ENCODE results near the gene RPS6KA2. TPM values are rescaled to one million over a fixed set of nuclear protein-coding genes. Genes with fewer than 3 reads are reported as not detected.

Gene RPS6KA2
- total and polyA plus RNA-seq, 4 experiments from 2014 or later: 1.1 to 10.6 (median 6.6) TPM

DNA sequence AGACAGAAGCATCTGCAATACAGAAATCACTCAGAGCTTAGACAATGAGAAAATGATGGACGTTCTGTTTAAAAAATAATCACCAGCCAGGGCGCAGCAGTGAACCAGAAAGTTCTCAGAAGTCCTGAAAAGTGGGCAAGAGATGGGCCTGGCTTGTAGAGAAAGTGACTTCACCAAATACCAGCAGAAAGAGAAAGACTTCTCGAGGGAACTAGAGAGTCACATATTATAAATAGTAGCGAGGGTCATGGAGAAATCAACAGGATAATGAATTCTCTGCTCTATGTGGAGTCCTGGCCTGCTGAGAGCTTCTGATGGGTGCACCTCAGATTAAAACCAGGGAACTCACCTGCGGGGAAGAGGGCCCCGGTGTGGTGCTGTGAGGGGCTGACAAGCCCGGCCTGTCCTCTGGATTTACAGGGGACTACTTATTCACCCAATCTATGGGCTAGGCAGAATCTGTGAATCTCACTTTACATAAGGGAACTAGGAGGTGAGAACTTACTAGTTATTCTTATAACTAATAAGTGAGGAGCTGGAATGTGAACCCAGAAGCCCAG is 35.0 kb downstream of the RPS6KA2 start:
- no peaks in the 10 kb centered on the region for H3K9me3 ChIP-seq (ENCODE audit: control insufficient read depth in 1 of 2, low read length in 2 of 2)
- Mint-ChIP-seq H3K4me1 (peaks cover 0 to 1% (median 0%) of the 10 kb centered on the region in 4 donors), H3K4me3 (no peak overlapping the region), H3K27me3 (peaks cover 0 to 3% of the 10 kb centered on the region in 2 donors), H3K36me3 (peaks cover 0 to 5% of the 10 kb centered on the region in 2 donors), H3K9me3 (no peaks in the 10 kb centered on the region), H3K27ac (no peak overlapping the region)
- H3K27ac ChIP-seq (ENCODE audit: low read depth, low read length): no peak overlapping the region
- no peaks in the 10 kb centered on the region for H3K36me3 ChIP-seq (ENCODE audit: insufficient read depth, low read length)
- ChIA-PET CTCF (ENCODE audit: partially characterized antibody) (no interaction called here), POLR2A (ENCODE audit: partially characterized antibody) (interaction anchor here (0.6 kb wide), 1 partner anchor 34 kb away, joined by 3 read pairs; no protein-coding TSS in a partner anchor)
- no peaks in the 10 kb centered on the region for H3K27me3 ChIP-seq (ENCODE audit: insufficient read depth, low read length)
- H3K4me3 ChIP-seq (ENCODE audit: low read length in 2 of 2): no peak overlapping the region
- intact Hi-C loops (cut with micrococcal nuclease): no loop called here
- DNase-seq: no peak
- H3K4me1 ChIP-seq (ENCODE audit: insufficient read depth, low read length): no peaks in the 10 kb centered on the region

DNA sequence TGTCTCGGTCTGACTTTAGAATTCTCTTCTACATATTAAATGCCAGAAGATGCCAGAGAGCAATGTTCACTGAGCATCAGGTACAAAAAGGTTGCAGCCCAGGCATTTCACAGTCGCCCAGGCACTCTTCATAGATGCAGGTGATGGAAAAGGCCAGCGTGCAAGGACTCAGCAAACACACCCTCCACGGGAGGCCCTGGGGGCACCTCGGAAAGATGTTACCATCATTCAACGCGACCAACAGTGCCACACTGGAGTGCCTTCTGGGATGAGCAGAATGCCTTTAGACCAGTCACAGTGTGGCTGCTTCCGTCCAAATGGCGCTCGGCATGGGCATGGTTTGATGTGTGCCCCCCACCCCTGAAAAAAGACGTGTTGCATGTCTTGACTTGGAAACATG is 36.0 kb downstream of the RPS6KA2 start:
- POLR2A ChIA-PET (ENCODE audit: partially characterized antibody): no interaction called here
- H3K4me3 Mint-ChIP-seq: no peak overlapping the region
- peaks cover 0 to 1% of the 10 kb centered on the region in 2 donors for H3K27me3 Mint-ChIP-seq
- intact Hi-C loops (cut with micrococcal nuclease): no loop called here
- no peak for DNase-seq
- no peaks in the 10 kb centered on the region for H3K36me3 Mint-ChIP-seq
- peaks cover 0 to 1% (median 0%) of the 10 kb centered on the region in 4 donors for H3K4me1 Mint-ChIP-seq
- CTCF ChIA-PET (ENCODE audit: partially characterized antibody): no interaction called here
- H3K27me3 ChIP-seq (ENCODE audit: insufficient read depth, low read length): no peaks in the 10 kb centered on the region
- no peaks in the 10 kb centered on the region for H3K36me3 ChIP-seq (ENCODE audit: insufficient read depth, low read length)
- no peaks in the 10 kb centered on the region for H3K4me1 ChIP-seq (ENCODE audit: insufficient read depth, low read length)
- H3K9me3 ChIP-seq (ENCODE audit: control insufficient read depth in 1 of 2, low read length in 2 of 2): no peaks in the 10 kb centered on the region
- no peak overlapping the region for H3K27ac ChIP-seq (ENCODE audit: low read depth, low read length)
- no peak overlapping the region for H3K4me3 ChIP-seq (ENCODE audit: low read length in 2 of 2)
- H3K9me3 Mint-ChIP-seq: no peaks in the 10 kb centered on the region
- no peak overlapping the region for H3K27ac Mint-ChIP-seq

DNA sequence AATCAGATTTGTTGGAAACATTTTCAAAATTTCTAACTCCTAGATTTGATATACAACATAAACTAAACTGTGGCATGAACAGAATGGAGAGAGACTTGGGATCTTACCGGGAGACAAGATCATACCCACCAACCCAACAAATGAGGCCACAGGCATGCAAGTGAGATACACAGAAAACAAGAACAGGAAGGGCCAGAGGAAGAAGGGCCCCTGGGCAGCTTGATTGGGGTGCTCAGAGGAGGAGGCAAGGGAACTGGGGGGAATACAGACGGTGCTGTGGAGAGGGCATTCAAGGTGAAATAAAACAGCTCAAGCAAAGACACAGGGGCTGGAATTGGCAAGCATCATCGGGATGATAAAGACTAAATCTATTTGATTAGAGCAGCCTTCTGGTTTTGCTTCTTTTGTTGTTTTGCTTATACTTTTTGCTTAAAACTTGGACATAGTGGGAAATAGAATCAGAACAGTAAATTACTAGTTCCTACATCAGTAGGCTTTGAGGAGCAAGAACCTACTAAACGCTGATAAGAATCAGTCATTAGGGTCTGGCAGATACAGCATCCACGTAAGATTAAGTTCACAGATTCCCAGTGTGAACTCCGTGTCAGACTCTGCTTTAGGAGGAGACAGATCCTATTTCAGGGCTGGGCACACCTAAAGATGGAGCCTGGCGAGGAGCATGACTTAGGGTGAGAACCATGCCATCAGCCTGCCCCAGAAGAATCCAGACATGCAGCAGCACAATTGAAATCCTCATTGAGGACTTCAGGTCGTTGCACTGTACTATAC is 37.1 kb downstream of the RPS6KA2 start:
- intact Hi-C loops (cut with micrococcal nuclease): no loop called here
- CTCF ChIA-PET (ENCODE audit: partially characterized antibody): no interaction called here
- peak overlapping the region in 2 of 7 donors; percentile 17 to 43 for H3K27ac Mint-ChIP-seq
- Histone ChIP-seq H3K9me3 (ENCODE audit: control insufficient read depth in 1 of 2, low read length in 2 of 2) (no peaks in the 10 kb centered on the region), H3K4me3 (ENCODE audit: low read length in 2 of 2) (no peak overlapping the region), H3K27ac (ENCODE audit: low read depth, low read length) (no peak overlapping the region), H3K4me1 (ENCODE audit: insufficient read depth, low read length) (no peaks in the 10 kb centered on the region), H3K27me3 (ENCODE audit: insufficient read depth, low read length) (no peaks in the 10 kb centered on the region), H3K36me3 (ENCODE audit: insufficient read depth, low read length) (no peaks in the 10 kb centered on the region)
- H3K4me1 Mint-ChIP-seq: peaks cover 0 to 1% (median 0%) of the 10 kb centered on the region in 4 donors
- peaks cover 0 to 1% of the 10 kb centered on the region in 2 donors for H3K27me3 Mint-ChIP-seq
- no peak for DNase-seq
- H3K9me3 Mint-ChIP-seq: no peaks in the 10 kb centered on the region
- POLR2A ChIA-PET (ENCODE audit: partially characterized antibody): no interaction called here
- no peaks in the 10 kb centered on the region for H3K36me3 Mint-ChIP-seq
- H3K4me3 Mint-ChIP-seq: no peak overlapping the region

DNA sequence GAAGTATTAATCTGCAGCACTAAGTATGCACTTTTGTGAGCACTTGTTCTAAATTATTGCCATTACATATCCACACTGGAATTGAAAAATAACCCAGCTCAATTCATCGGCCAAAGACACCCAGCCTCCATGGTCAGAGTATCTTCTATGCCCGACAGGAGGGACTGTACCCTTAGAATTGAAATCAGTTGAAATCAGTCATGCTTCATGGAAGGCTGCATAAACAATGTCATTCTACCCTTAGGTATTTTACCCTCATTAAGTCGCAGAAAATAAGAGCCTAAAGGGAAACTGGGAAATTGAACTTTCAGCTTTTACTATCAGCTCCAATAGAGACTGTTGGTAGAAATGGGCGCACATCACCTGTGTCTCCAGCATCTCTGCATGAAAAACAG is 37.7 kb downstream of the RPS6KA2 start:
- H3K27me3 Mint-ChIP-seq: peaks cover 0 to 1% of the 10 kb centered on the region in 2 donors
- no peaks in the 10 kb centered on the region for H3K36me3 ChIP-seq (ENCODE audit: insufficient read depth, low read length)
- DNase-seq: no peak
- no peak overlapping the region for H3K4me3 Mint-ChIP-seq
- ChIA-PET CTCF (ENCODE audit: partially characterized antibody) (no interaction called here), POLR2A (ENCODE audit: partially characterized antibody) (interaction anchor here (1.0 kb wide), 1 partner anchor 34 kb away, joined by 3 read pairs; no protein-coding TSS in a partner anchor)
- intact Hi-C loops (cut with micrococcal nuclease): no loop called here
- H3K27ac ChIP-seq (ENCODE audit: low read depth, low read length): no peak overlapping the region
- no peak overlapping the region for H3K4me3 ChIP-seq (ENCODE audit: low read length in 2 of 2)
- peaks cover 0 to 1% (median 0%) of the 10 kb centered on the region in 4 donors for H3K4me1 Mint-ChIP-seq
- no peaks in the 10 kb centered on the region for H3K4me1 ChIP-seq (ENCODE audit: insufficient read depth, low read length)
- peak overlapping the region in 1 of 7 donors; percentile 17 for H3K27ac Mint-ChIP-seq
- H3K27me3 ChIP-seq (ENCODE audit: insufficient read depth, low read length): no peaks in the 10 kb centered on the region
- H3K36me3 Mint-ChIP-seq: no peaks in the 10 kb centered on the region
- no peaks in the 10 kb centered on the region for H3K9me3 ChIP-seq (ENCODE audit: control insufficient read depth in 1 of 2, low read length in 2 of 2)
- H3K9me3 Mint-ChIP-seq: no peaks in the 10 kb centered on the region

DNA sequence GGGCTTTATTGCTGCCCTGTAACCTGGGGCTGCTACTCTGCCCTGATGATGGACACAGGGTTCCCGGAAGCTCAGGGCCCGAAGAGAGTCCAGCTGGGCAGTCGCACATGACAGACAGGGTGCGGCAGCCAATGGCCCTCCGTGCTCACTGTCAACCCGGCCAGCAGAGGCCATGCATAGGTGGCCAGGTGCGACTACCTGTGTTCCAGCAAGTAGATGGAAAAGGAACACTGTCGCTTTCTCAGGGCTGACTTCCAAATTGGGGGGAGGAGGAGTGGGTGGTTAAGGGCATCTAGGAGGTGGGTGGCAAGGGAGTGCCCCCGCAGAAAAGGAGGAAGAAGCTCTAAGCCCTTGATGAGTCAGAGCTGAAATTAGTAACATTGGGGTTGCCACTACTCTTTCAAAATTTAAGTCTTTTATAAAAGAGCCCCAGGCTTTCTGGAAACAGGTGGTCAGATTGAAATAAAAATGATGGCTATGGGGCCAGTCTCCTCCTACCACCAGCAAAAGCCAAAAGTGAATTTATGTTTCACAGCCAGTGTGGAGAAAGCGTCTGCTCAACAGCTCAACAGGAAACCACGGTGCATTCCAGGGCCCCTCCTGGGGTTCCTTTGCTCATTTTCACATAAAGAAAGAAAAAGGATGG is 38.2 kb downstream of the RPS6KA2 start:
- H3K27ac ChIP-seq (ENCODE audit: low read depth, low read length): no peak overlapping the region
- no peaks in the 10 kb centered on the region for H3K36me3 Mint-ChIP-seq
- CTCF ChIA-PET (ENCODE audit: partially characterized antibody): no interaction called here
- H3K27ac Mint-ChIP-seq: peak overlapping the region in 1 of 7 donors; percentile 64
- H3K36me3 ChIP-seq (ENCODE audit: insufficient read depth, low read length): no peaks in the 10 kb centered on the region
- H3K27me3 ChIP-seq (ENCODE audit: insufficient read depth, low read length): no peaks in the 10 kb centered on the region
- no peak overlapping the region for H3K4me3 ChIP-seq (ENCODE audit: low read length in 2 of 2)
- no peak for DNase-seq
- peaks cover 0 to 1% (median 0%) of the 10 kb centered on the region in 4 donors for H3K4me1 Mint-ChIP-seq
- no peak overlapping the region for H3K4me3 Mint-ChIP-seq
- no peaks in the 10 kb centered on the region for H3K9me3 Mint-ChIP-seq
- H3K9me3 ChIP-seq (ENCODE audit: control insufficient read depth in 1 of 2, low read length in 2 of 2): no peaks in the 10 kb centered on the region
- intact Hi-C loops (cut with micrococcal nuclease): no loop called here
- no peaks in the 10 kb centered on the region for H3K4me1 ChIP-seq (ENCODE audit: insufficient read depth, low read length)
- POLR2A ChIA-PET (ENCODE audit: partially characterized antibody): interaction anchor here (1.0 kb wide), 1 partner anchor 34 kb away, joined by 3 read pairs; no protein-coding TSS in a partner anchor
- peaks cover 0 to 1% of the 10 kb centered on the region in 2 donors for H3K27me3 Mint-ChIP-seq

DNA sequence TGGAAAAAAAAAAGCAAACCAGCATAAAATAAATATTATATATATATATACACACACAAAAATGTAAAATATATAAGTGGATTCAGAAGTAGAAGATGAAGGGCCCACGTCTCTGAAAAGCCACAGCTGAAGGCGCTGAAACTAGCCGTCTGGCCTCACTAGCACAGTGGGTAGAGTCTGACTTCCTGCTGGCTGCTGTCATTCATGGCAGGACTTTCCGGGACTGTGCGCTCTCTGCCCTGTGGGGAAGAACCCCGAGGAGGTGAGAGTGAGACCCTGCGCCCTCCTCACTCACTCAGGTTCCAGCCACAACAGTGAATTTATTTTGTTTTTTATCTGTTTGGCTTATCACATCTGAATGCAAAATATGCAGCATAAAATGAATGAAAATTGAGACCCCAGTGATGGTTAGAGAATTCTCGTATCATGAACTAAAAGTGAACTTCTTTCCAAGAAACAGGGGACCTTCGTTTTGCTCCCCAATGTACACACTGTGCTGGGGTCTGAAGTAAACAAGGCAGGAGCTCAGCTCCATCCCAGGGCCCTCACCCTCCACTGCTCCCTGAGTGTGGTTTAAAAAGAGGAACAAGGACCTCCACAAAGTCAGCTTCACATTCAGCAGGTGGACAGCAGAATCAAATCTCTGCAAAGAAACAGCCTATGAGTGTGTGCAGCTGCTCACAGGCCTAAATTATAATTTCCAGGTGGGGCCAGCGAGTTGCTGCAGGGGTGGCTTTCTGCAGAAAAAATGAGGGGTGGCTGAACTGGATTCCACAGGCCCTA is 39.2 kb downstream of the RPS6KA2 start:
- H3K4me3 Mint-ChIP-seq: no peak overlapping the region
- no peak overlapping the region for H3K27ac Mint-ChIP-seq
- no peaks in the 10 kb centered on the region for H3K4me1 ChIP-seq (ENCODE audit: insufficient read depth, low read length)
- CTCF ChIA-PET (ENCODE audit: partially characterized antibody): no interaction called here
- H3K9me3 Mint-ChIP-seq: no peaks in the 10 kb centered on the region
- H3K9me3 ChIP-seq (ENCODE audit: control insufficient read depth in 1 of 2, low read length in 2 of 2): no peaks in the 10 kb centered on the region
- intact Hi-C loops (cut with micrococcal nuclease): no loop called here
- no peaks in the 10 kb centered on the region for H3K36me3 ChIP-seq (ENCODE audit: insufficient read depth, low read length)
- POLR2A ChIA-PET (ENCODE audit: partially characterized antibody): interaction anchor here (0.8 kb wide), 1 partner anchor 19 kb away, joined by 3 read pairs; no protein-coding TSS in a partner anchor
- H3K4me3 ChIP-seq (ENCODE audit: low read length in 2 of 2): no peak overlapping the region
- no peaks in the 10 kb centered on the region for H3K27me3 ChIP-seq (ENCODE audit: insufficient read depth, low read length)
- no peak overlapping the region for H3K27ac ChIP-seq (ENCODE audit: low read depth, low read length)
- peaks cover 0 to 1% (median 0%) of the 10 kb centered on the region in 4 donors for H3K4me1 Mint-ChIP-seq
- DNase-seq: no peak
- no peaks in the 10 kb centered on the region for H3K36me3 Mint-ChIP-seq
- peaks cover 0 to 1% of the 10 kb centered on the region in 2 donors for H3K27me3 Mint-ChIP-seq

Data from CD4-positive, alpha-beta memory T cell (primary cell).